Pancreas (tissue), 10 donors: ENCODE measurements around the gene SPTBN1. TPM values are rescaled to one million over a fixed set of nuclear protein-coding genes. Genes with fewer than 3 reads are reported as not detected.
A peak's percentile ranks its signal among the peaks of the same experiment; 100 is the strongest.

Source experiments
- ATAC-seq, 4 donors: fragments of 200-7000 bp; cut with Tn5 transposase; one replicate each; pipeline versions ENCODE4 v1.8.0 to v1.9.1; 2020; ENCODE audit warnings: mild to moderate bottlenecking in 4 of 4, moderate library complexity in 4 of 4
- DNase-seq, 6 donors: peaks; one replicate each; pipeline ENCODE4 v3.0.0-alpha.2; 2020
- FAIRE-seq: peaks from 2 replicates; lab custom pipeline; 2012; peaks lifted over from hg19 to GRCh38; lab: Jason Lieb, UNC
- H3K27ac ChIP-seq, 4 donors: fragments of 200-600 bp; sonication (generic); 1 replicate in 3 of 4; 2 replicates in 1 of 4; pipeline versions ENCODE4 v1.5.0 to v1.8.0; 2020
- H3K27me3 ChIP-seq, 4 donors: fragments of 200-600 bp; one replicate each; pipeline ENCODE4 v1.8.0; 2021
- H3K36me3 ChIP-seq, 3 donors: fragments of 200-600 bp; sonication (generic) in 1 of 3; one replicate each; pipeline versions ENCODE4 v1.5.0 to v1.8.0; 2020 to 2021
- H3K4me1 ChIP-seq, 3 donors: fragments of 200-600 bp; one replicate each; pipeline ENCODE4 v1.8.0; 2021
- H3K4me3 ChIP-seq, 4 donors: fragments of 200-600 bp; sonication (generic) in 2 of 4; one replicate each; pipeline versions ENCODE4 v1.5.0 to v1.8.0; 2020 to 2021
- H3K9me3 ChIP-seq, 4 donors: fragments of 200-600 bp; one replicate each; pipeline ENCODE4 v1.8.0; 2021
- CTCF ChIP-seq, 4 donors: fragments of 200-600 bp; sonication (generic) in 3 of 4; IDR thresholded peaks; one replicate each; pipeline versions ENCODE4 v1.5.0 to v1.8.0; 2021; ENCODE audit warnings: antibody characterized with exemption in 4 of 4
- WGBS, 2 donors: extraction: QIAGEN DNeasy Blood & Tissue Kit; methylation state at CpG; one replicate each; pipeline ENCODE4 v1.1.7; 2013; 5-methylcytosine and 5-hydroxymethylcytosine counted together
- intact Hi-C, 3 donors: fragments of 100-400 bp; cut with DNase I; formaldehyde crosslinking; loops; one replicate each; pipeline versions ENCODE4 v1.11.1 to v1.14.2; 2022
- polyA plus RNA-seq, 2 donors: library from polyadenylated mRNA; stranded (reverse); fragments of 200-250 nt; gene quantifications; one replicate each; pipeline ENCODE4 v1.2.3, GENCODE V29; 2013
- total RNA-seq, 6 donors: library from RNA; stranded (reverse); fragmentation: NEBNext Ultra II Directional in 4 of 6; extraction: Animal tissue kit (Norgen Biotek cat#: 25700) in 4 of 6; gene quantifications; one replicate each; pipeline versions ENCODE4 v1.2.1 to v1.2.4, GENCODE V29; 2021 to 2023
- donor health status: healthy with polysubstance abuse.
- donor health status: DM: no; HTN: no; CAD: no; lungs with moderate emphysema.
- donor health status: DM: no; HTN: no; CAD: no.
- donor health status: control.
- donor health status: control.
- donor health status: Bipolar disorder and iron deficiency.
- donor health status: DM: yes; HTN: yes; CAD: no.
- donor health status: DM: no; HTN: no; CAD: no.
- donor health status: DM: no; HTN: no; CAD: no.
- donor health status: DM: yes; HTN: yes; CAD: no.

The SPTBN1 gene
- total and polyA plus RNA-seq, 8 donors, result 43.8 to 192 (median 84.4) TPM

- no peaks in the 10 kb centered on the region for H3K9me3 ChIP-seq
- DNase-seq (no peak), ATAC-seq (no peak), FAIRE-seq (no peak)
- whole genome bisulfite sequencing, 2 donors, result 37 to 60% methylated on average over 4 of the region's 4 CpGs
- H3K27ac ChIP-seq, result no peak overlapping the region
- H3K36me3 ChIP-seq, result no peaks in the 10 kb centered on the region
- no peak for TF ChIP-seq CTCF (IDR thresholded peaks at IDR 0.05)
- no peak overlapping the region for H3K4me3 ChIP-seq
- no peaks in the 10 kb centered on the region for H3K27me3 ChIP-seq
- peaks cover 0 to 6% (median 0%) of the 10 kb centered on the region in 3 donors for H3K4me1 ChIP-seq
- intact Hi-C loops, result no loop called here
Measured at GRCh38 chr2:54461261-54461660, 5.1 kb downstream of the SPTBN1 start.

GRCh38 chr2:54464341-54464740, 8.2 kb downstream of the SPTBN1 start:
- intact Hi-C loops, result no loop called here
- Histone ChIP-seq H3K4me1 (no peaks in the 10 kb centered on the region), H3K36me3 (no peaks in the 10 kb centered on the region), H3K27ac (no peak overlapping the region), H3K9me3 (no peaks in the 10 kb centered on the region), H3K4me3 (no peak overlapping the region), H3K27me3 (no peaks in the 10 kb centered on the region)
- FAIRE-seq, result no peak
- ATAC-seq, result no peak
- WGBS, 2 donors, result 71 to 78% methylated on average over 2 of the region's 2 CpGs
- DNase-seq, result no peak
- no peak for TF ChIP-seq CTCF (IDR thresholded peaks at IDR 0.05)

GRCh38 chr2:54465143-54465542, 9.0 kb downstream of the SPTBN1 start:
- no peak for ATAC-seq
- intact Hi-C loops, result no loop called here

GRCh38 chr2:54466870-54467269, 10.7 kb downstream of the SPTBN1 start:
- no peaks in the 10 kb centered on the region for H3K9me3 ChIP-seq
- no peak for DNase-seq
- ATAC-seq, result no peak
- no peak for TF ChIP-seq CTCF (IDR thresholded peaks at IDR 0.05)
- H3K4me3 ChIP-seq, result no peak overlapping the region
- H3K4me1 ChIP-seq, result no peaks in the 10 kb centered on the region
- WGBS, 2 donors, result 68 to 88% methylated on average over 4 of the region's 4 CpGs
- peak; percentile 26 for FAIRE-seq
- H3K27me3 ChIP-seq, result no peaks in the 10 kb centered on the region
- intact Hi-C loops, result no loop called here
- no peaks in the 10 kb centered on the region for H3K36me3 ChIP-seq
- H3K27ac ChIP-seq, result no peak overlapping the region

More at GRCh38 chr2:54465143-54465542, 9.0 kb downstream of the SPTBN1 start:
- DNase-seq (no peak), FAIRE-seq (no peak)
- no peaks in the 10 kb centered on the region for H3K9me3 ChIP-seq
- H3K4me1 ChIP-seq, result no peaks in the 10 kb centered on the region
- H3K4me3 ChIP-seq, result no peak overlapping the region
- TF ChIP-seq CTCF (IDR thresholded peaks at IDR 0.05), result no peak
- H3K27ac ChIP-seq, result no peak overlapping the region
- H3K27me3 ChIP-seq, result no peaks in the 10 kb centered on the region
- WGBS, 2 donors, result 83 to 90% methylated on average over 2 of the region's 2 CpGs
- H3K36me3 ChIP-seq, result no peaks in the 10 kb centered on the region

- Histone ChIP-seq H3K9me3 (no peaks in the 10 kb centered on the region), H3K36me3 (no peaks in the 10 kb centered on the region), H3K27me3 (no peaks in the 10 kb centered on the region), H3K4me3 (no peak overlapping the region), H3K4me1 (no peaks in the 10 kb centered on the region), H3K27ac (no peak overlapping the region)
- no peak for ATAC-seq
- intact Hi-C loops, result no loop called here
- no peak for FAIRE-seq
- DNase-seq, result no peak
- no peak for TF ChIP-seq CTCF (IDR thresholded peaks at IDR 0.05)
- WGBS, 2 donors, result 88 to 91% methylated on average over 2 of the region's 2 CpGs
Measured at GRCh38 chr2:54468673-54469072, 12.5 kb downstream of the SPTBN1 start.
